Measurements from ENCODE around the gene RHOC. TPM values are rescaled to one million over a fixed set of nuclear protein-coding genes. Genes with fewer than 3 reads are reported as not detected.

RHOC gene
- polyA plus RNA-seq, 2 donors = 53.0 to 89.5 TPM

DNA sequence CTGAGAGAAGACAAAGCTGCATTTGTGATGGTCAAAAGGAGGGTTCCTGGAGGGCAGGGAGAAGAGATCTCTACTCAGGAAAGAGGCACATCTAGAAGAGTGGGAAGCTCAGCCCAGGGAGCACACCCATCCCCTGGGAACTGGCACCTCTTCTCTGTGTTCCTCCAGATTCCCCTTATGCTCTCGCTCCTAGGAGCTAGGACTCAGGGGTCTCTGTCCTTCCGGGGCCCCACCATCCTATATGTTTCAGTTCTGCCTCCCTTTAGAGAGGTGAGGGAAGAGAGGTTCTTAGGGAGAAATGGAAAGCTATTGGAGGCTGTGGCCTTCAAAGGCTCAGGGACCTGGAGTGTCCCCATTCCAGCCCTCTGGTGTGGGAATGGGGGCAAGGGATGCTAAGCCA is 12.8 kb upstream of the RHOC start:
- no peak overlapping the region for H3K27ac ChIP-seq (ENCODE audit: low read depth in 2 of 2, low read length in 1 of 2)
- no peaks in the 10 kb centered on the region for H3K36me3 ChIP-seq (ENCODE audit: control insufficient read depth in 2 of 2, insufficient read depth in 2 of 2, low read length in 1 of 2)
- H3K27me3 ChIP-seq (ENCODE audit: control insufficient read depth in 1 of 2, insufficient read depth in 2 of 2, low read length in 2 of 2) = no peaks in the 10 kb centered on the region
- no peak overlapping the region for H3K4me3 ChIP-seq (ENCODE audit: low read depth in 1 of 2, low read length in 2 of 2)
- H3K4me1 ChIP-seq (ENCODE audit: control insufficient read depth in 2 of 2, insufficient read depth in 2 of 2, low read length in 1 of 2) = no peaks in the 10 kb centered on the region
- 92 to 100% methylated on average over 2 of the region's 2 CpGs for WGBS, 2 donors
- H3K9me3 ChIP-seq (ENCODE audit: control insufficient read depth in 2 of 2, insufficient read depth in 1 of 2, low read depth in 1 of 2, low read length in 1 of 2) = no peaks in the 10 kb centered on the region

DNA sequence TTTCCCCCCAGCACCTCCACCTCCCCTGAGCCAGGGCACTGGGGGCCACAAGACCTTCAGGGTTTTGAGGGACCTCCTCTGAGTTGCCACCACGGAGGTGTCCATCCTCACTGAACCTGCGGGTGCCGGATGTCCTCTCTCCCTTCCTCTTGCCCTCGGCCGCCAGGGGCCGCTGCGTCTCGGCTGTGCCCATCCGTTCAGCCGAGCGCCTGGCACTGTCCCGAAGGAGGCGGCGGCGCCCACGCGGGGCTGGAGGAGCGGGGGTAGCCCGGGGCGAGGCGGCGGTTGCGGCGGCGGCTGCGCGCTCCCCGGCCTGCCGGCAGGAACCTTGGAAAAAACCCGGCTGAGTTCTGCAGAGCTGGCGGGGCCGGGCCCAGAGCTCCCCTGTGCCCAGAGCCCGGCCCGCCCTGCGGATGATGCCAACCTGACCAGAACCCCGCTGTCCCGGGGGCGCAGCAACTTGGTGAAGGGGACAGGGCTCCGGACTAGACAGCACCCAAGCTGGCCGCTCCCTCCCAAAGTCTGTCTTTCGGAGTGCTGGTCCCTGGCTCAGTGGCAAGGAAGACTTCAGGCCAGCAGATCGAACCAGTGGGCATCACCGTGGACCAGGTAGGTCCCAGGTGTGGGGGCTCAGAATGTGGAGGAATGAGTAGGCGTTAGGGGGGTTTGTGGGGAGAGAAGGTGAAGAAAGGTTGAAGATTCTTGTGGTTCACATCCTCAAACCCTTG is 11.9 kb upstream of the RHOC start:
- H3K9me3 ChIP-seq (ENCODE audit: control insufficient read depth in 2 of 2, insufficient read depth in 1 of 2, low read depth in 1 of 2, low read length in 1 of 2) = no peaks in the 10 kb centered on the region
- peak overlapping the region; percentile 3 to 7 for H3K4me3 ChIP-seq (ENCODE audit: low read depth in 1 of 2, low read length in 2 of 2)
- 13 to 22% methylated on average over 31 to 44 of the region's 44 CpGs for WGBS, 2 donors
- no peaks in the 10 kb centered on the region for H3K4me1 ChIP-seq (ENCODE audit: control insufficient read depth in 2 of 2, insufficient read depth in 2 of 2, low read length in 1 of 2)
- no peak overlapping the region for H3K27ac ChIP-seq (ENCODE audit: low read depth in 2 of 2, low read length in 1 of 2)
- H3K36me3 ChIP-seq (ENCODE audit: control insufficient read depth in 2 of 2, insufficient read depth in 2 of 2, low read length in 1 of 2) = no peaks in the 10 kb centered on the region
- H3K27me3 ChIP-seq (ENCODE audit: control insufficient read depth in 1 of 2, insufficient read depth in 2 of 2, low read length in 2 of 2) = no peaks in the 10 kb centered on the region

DNA sequence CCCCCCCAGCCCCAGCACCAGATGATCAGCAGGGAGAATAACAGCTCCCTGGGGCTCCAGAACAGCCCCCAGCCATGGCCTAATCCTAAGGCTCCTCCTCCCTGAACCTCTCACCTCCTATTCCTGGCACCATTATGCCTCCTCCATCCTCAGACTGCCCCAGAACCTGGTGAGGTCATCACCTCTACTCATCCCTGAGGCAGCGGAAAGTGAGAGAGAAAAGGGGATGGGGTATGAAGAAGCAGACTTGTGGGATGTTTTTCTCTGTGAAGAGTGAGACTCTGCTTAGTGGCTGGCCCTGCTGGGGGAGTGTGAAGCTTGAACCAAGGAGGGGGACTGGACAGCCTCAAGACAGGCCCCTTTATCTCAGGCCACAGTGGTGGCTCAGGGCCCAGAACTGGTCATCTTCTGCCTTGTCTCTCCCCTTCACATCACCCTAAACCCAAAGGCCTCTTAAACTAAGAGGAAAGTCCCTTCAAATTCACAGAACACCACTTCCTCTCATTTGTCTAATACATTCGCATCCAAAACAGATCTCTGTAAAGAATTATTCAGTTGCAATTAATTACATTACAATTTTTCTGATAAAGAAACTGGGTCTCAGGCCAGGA is 10.4 kb upstream of the RHOC start:
- Histone ChIP-seq H3K27me3 (ENCODE audit: control insufficient read depth in 1 of 2, insufficient read depth in 2 of 2, low read length in 2 of 2) (no peaks in the 10 kb centered on the region), H3K36me3 (ENCODE audit: control insufficient read depth in 2 of 2, insufficient read depth in 2 of 2, low read length in 1 of 2) (no peaks in the 10 kb centered on the region), H3K9me3 (ENCODE audit: control insufficient read depth in 2 of 2, insufficient read depth in 1 of 2, low read depth in 1 of 2, low read length in 1 of 2) (no peaks in the 10 kb centered on the region), H3K27ac (ENCODE audit: low read depth in 2 of 2, low read length in 1 of 2) (no peak overlapping the region), H3K4me3 (ENCODE audit: low read depth in 1 of 2, low read length in 2 of 2) (no peak overlapping the region), H3K4me1 (ENCODE audit: control insufficient read depth in 2 of 2, insufficient read depth in 2 of 2, low read length in 1 of 2) (no peaks in the 10 kb centered on the region)
- WGBS, 2 donors = 83% methylated on average over 2 of the region's 2 CpGs

DNA sequence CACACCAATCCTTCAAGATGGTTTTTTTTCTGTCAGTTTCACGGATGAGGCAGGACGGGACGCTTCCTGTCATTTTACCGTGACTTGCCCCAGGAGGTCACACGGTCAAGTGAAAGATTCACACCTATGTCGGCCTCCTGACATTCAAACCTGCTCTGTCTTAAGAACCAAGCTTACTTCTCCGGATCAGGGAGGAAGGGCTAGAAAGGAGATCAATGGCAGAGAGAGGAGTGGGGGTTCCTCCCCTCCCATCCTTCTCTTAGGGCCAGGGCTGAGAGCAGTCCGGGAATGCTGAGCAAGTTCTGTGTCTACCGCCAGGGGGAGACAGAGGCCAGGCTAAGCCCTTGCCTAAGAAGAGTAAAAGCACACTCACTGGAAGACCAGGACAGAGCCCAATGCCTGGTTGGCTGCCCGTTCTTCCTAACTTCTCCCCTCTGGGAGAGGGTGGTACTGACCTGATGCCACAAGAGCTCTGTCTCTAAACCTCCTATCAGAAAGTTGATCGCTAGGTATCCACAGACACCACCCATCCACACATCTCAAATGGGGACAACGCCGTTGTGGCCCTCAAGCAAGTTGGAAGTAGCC is 9.3 kb upstream of the RHOC start:
- peak overlapping the region in 1 of 2 donors; percentile 53 for H3K4me3 ChIP-seq (ENCODE audit: low read depth in 1 of 2, low read length in 2 of 2)
- peak overlapping the region in 1 of 2 donors; percentile 44 for H3K27ac ChIP-seq (ENCODE audit: low read depth in 2 of 2, low read length in 1 of 2)
- 17% methylated on average over 13 of the region's 13 CpGs for WGBS, 2 donors
- no peaks in the 10 kb centered on the region for H3K4me1 ChIP-seq (ENCODE audit: control insufficient read depth in 2 of 2, insufficient read depth in 2 of 2, low read length in 1 of 2)
- no peaks in the 10 kb centered on the region for H3K36me3 ChIP-seq (ENCODE audit: control insufficient read depth in 2 of 2, insufficient read depth in 2 of 2, low read length in 1 of 2)
- no peaks in the 10 kb centered on the region for H3K9me3 ChIP-seq (ENCODE audit: control insufficient read depth in 2 of 2, insufficient read depth in 1 of 2, low read depth in 1 of 2, low read length in 1 of 2)
- no peaks in the 10 kb centered on the region for H3K27me3 ChIP-seq (ENCODE audit: control insufficient read depth in 1 of 2, insufficient read depth in 2 of 2, low read length in 2 of 2)

DNA sequence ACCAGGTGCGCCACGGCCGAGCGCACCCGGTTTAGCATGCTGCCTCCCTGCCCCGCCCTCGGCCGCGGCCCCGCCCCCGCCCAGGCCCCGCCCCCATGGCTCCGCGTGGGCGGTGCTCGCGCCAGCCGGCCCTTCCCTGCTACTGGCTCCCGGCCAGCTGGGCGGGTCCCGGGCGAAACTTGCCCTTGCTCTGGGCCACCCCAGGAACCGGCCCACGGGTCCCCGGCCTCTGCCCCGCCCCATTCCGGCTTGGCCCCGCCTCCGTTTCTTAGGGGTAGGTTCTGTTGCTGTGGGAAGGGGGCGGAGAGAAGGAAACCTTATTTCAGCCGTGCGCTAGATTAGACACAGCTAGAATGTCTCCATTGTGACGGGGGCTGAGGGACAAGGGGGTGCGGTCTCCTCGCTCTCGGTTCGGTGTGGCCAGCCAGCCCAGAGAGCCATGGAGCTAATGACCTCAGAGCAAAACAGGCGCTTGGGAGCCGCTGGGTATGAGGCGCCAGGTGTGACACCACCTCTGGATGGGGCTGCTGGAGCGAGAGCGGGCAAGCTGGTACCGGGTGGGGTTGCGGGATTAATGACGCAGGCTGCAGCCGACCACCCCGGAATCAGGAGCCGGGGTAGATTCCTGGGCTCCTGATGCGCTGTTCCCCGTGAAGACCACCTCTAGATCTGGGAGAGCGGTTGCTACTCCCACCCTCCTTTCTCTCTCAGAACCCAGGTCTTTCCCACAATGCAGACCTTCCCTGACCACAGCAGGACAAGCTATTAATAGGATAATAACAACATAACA is 8.5 kb upstream of the RHOC start, which contains the start of gene PPM1J:
PPM1J (minus strand) TSS at position 69 of the 790 bp plus-strand sequence; CDS start at position 38, 31 bp downstream.
- no peaks in the 10 kb centered on the region for H3K27me3 ChIP-seq (ENCODE audit: control insufficient read depth in 1 of 2, insufficient read depth in 2 of 2, low read length in 2 of 2)
- no peaks in the 10 kb centered on the region for H3K36me3 ChIP-seq (ENCODE audit: control insufficient read depth in 2 of 2, insufficient read depth in 2 of 2, low read length in 1 of 2)
- H3K4me3 ChIP-seq (ENCODE audit: low read depth in 1 of 2, low read length in 2 of 2) = peak within 1 kb of the TSS; percentile 53 to 65
- no peaks in the 10 kb centered on the region for H3K4me1 ChIP-seq (ENCODE audit: control insufficient read depth in 2 of 2, insufficient read depth in 2 of 2, low read length in 1 of 2)
- peak within 1 kb of the TSS; percentile 73 to 79 for H3K27ac ChIP-seq (ENCODE audit: low read depth in 2 of 2, low read length in 1 of 2)
- WGBS, 2 donors = 0 to 1% methylated on average over 47 to 51 of the region's 51 CpGs
- H3K9me3 ChIP-seq (ENCODE audit: control insufficient read depth in 2 of 2, insufficient read depth in 1 of 2, low read depth in 1 of 2, low read length in 1 of 2) = no peaks in the 10 kb centered on the region

DNA sequence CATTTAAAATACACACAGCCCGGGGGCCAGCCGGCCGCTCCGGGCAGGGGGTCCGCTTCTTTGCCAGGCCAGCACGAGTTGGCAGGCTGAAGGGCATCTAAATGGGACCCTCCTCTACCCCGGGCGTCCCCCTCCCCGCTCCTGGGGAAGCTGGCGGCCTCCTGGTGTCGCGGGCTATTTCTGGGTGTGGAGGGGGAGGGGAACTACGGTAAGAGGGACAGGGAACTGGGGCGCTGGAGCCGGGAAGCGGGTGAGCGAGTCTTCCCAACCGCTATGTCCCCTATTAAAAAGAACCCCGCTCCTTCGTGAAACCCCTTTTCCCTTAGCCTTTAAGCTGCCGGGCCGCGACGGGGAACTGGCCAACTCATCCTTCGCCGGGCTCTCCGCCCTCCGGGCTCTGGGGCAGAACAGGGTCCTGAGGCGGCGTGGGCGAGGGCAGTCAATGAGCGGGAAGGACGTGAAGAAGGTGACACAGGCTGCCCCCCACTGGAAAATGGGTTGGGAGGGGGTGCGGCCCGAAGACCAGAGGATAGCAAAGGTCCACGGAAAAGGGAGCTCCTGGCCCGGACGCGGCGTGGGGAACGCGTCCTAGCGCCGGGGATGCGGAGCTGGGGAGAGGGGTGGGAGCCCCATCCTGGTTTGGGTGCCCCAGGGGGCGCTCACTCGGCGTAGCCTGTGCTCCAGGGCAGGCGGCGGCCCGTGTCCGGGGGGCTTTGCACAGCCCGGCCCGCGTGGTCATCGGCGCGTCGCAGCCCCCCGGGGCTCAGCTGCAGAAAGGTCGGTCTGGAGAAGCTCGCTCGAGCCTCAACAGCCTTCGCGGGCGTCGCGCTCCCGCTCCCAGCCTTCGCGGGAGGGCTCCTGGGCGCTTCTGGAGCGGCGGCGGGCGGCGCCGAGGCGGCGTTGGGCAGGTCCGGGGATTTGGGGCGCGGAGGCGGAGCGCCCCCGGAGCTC is 7.7 kb upstream of the RHOC start:
- peaks cover 0 to 2% of the 10 kb centered on the region in 2 donors for H3K36me3 ChIP-seq (ENCODE audit: control insufficient read depth in 2 of 2, insufficient read depth in 2 of 2, low read length in 1 of 2)
- peak overlapping the region in 1 of 2 donors; percentile 0 for H3K27ac ChIP-seq (ENCODE audit: low read depth in 2 of 2, low read length in 1 of 2)
- no peaks in the 10 kb centered on the region for H3K9me3 ChIP-seq (ENCODE audit: control insufficient read depth in 2 of 2, insufficient read depth in 1 of 2, low read depth in 1 of 2, low read length in 1 of 2)
- 1 to 2% methylated on average over 67 to 86 of the region's 86 CpGs for WGBS, 2 donors
- H3K4me3 ChIP-seq (ENCODE audit: low read depth in 1 of 2, low read length in 2 of 2) = peak overlapping the region; percentile 53 to 65
- H3K27me3 ChIP-seq (ENCODE audit: control insufficient read depth in 1 of 2, insufficient read depth in 2 of 2, low read length in 2 of 2) = no peaks in the 10 kb centered on the region
- no peaks in the 10 kb centered on the region for H3K4me1 ChIP-seq (ENCODE audit: control insufficient read depth in 2 of 2, insufficient read depth in 2 of 2, low read length in 1 of 2)

DNA sequence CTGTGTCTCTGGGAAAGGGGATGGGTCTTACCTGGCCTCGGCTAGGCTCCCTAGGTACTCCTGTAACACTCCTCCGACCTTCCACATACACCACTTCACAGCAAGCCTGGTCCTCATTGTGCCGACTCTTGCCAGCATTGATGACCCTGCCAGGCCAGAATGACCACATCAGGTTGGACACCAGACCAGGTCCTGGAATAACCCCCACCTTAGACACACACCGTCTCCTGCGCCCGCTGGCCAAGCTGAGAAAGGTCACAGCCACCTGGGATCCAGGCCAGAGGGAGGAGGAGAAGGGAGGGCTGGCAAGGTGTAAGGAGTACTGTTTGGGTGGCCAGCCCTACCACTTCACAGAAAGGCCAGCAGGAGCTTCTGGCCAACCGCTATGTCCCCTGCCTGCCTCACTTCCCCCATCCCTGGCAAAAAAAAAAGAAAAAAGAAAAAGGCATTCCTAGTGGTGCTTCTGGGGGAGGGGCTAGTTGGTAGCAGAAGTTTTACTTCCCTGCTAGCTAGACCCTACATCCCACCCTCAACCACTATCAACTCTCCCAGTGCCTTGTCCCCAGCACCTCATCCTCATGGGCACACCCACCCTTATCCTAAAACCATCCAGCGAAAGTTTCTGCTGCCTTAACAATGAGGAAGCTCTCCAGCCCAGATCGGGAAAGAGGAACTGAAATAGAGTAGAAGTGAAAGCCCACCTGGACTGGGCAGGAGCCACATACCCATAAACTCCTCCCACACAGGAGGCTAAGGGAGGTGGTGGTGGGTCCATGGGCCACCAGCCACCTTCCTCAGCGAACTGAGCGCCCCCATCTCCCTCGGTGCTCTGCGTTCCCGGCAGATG is 6.8 kb upstream of the RHOC start:
- peaks cover 0 to 2% of the 10 kb centered on the region in 2 donors for H3K36me3 ChIP-seq (ENCODE audit: control insufficient read depth in 2 of 2, insufficient read depth in 2 of 2, low read length in 1 of 2)
- no peaks in the 10 kb centered on the region for H3K27me3 ChIP-seq (ENCODE audit: control insufficient read depth in 1 of 2, insufficient read depth in 2 of 2, low read length in 2 of 2)
- no peaks in the 10 kb centered on the region for H3K9me3 ChIP-seq (ENCODE audit: control insufficient read depth in 2 of 2, insufficient read depth in 1 of 2, low read depth in 1 of 2, low read length in 1 of 2)
- no peaks in the 10 kb centered on the region for H3K4me1 ChIP-seq (ENCODE audit: control insufficient read depth in 2 of 2, insufficient read depth in 2 of 2, low read length in 1 of 2)
- no peak overlapping the region for H3K27ac ChIP-seq (ENCODE audit: low read depth in 2 of 2, low read length in 1 of 2)
- peak overlapping the region; percentile 53 to 65 for H3K4me3 ChIP-seq (ENCODE audit: low read depth in 1 of 2, low read length in 2 of 2)
- 45 to 49% methylated on average over 14 of the region's 14 CpGs for WGBS, 2 donors

DNA sequence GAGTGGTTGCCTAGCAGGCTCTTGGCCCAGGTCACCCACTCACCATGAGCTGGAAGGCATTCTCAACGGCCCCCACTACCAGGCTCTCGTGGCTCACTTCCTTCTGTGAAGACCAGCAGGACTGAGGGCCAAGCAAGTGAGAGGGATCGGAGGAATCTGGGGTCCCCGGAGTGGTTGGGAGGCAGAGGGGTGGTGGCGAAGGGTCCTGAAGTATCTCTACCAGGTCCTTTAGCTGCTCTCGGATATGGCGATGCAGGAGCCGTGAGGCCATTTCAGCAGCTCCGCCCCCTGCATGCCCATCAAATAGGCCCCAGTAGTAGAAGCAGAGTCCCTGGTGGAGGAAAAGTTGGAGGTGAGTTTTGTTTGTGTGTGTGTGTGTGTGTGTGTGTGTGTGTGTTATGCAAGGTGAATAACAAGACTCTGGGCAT is 5.8 kb upstream of the RHOC start:
- H3K4me1 ChIP-seq (ENCODE audit: control insufficient read depth in 2 of 2, insufficient read depth in 2 of 2, low read length in 1 of 2) = no peaks in the 10 kb centered on the region
- no peaks in the 10 kb centered on the region for H3K27me3 ChIP-seq (ENCODE audit: control insufficient read depth in 1 of 2, insufficient read depth in 2 of 2, low read length in 2 of 2)
- no peak overlapping the region for H3K4me3 ChIP-seq (ENCODE audit: low read depth in 1 of 2, low read length in 2 of 2)
- WGBS, 2 donors = 85 to 87% methylated on average over 9 of the region's 9 CpGs
- peaks cover 0 to 2% of the 10 kb centered on the region in 2 donors for H3K36me3 ChIP-seq (ENCODE audit: control insufficient read depth in 2 of 2, insufficient read depth in 2 of 2, low read length in 1 of 2)
- H3K27ac ChIP-seq (ENCODE audit: low read depth in 2 of 2, low read length in 1 of 2) = no peak overlapping the region
- H3K9me3 ChIP-seq (ENCODE audit: control insufficient read depth in 2 of 2, insufficient read depth in 1 of 2, low read depth in 1 of 2, low read length in 1 of 2) = no peaks in the 10 kb centered on the region

All from esophagus (tissue), 2 donors.